Measurements from ENCODE around the gene DNAJB8.
A peak's percentile ranks its signal among the peaks of the same experiment; 100 is the strongest.

The DNAJB8 gene

DNA sequence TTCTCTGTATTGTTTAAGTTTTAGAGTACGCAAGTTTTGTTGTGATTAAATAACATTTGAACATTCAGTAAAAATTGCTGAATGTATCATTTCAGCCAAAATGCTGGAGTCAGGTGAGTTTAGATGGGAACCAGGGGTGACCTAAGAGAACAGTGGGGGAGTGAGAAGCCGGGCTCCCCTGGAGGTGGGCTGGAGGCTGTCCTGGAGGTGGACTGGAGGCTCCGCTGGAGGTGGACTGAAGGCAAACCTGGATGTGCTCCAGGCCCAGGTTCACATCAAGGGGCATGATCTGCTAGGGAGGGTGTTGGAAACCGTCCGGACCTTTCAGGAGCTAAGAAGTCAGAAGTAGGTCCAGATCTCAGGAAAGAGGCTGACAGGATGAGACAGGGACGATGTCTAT is 23.7 kb downstream of the DNAJB8 start:
- DNase-seq, result no peak

DNA sequence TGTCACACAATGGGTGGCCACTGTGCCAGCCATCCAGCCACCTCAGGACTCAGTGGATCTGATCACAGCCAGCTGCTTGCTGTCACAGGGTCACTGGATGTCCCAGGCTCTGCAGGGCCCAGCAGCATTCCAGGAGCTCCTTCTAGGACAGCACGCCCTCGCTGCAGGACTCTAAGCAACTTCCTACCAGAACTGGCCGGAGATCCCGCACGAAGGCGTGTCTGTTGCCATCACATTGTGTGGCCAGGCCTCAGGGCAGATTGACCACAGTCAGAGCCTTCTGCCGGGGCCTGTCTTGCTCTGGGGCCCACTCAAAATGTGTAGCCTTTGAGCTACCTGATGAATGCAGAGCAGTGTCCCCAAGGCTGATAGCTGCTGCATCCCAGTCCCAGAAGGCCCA is 24.6 kb downstream of the DNAJB8 start:
- no peak for DNase-seq

DNA sequence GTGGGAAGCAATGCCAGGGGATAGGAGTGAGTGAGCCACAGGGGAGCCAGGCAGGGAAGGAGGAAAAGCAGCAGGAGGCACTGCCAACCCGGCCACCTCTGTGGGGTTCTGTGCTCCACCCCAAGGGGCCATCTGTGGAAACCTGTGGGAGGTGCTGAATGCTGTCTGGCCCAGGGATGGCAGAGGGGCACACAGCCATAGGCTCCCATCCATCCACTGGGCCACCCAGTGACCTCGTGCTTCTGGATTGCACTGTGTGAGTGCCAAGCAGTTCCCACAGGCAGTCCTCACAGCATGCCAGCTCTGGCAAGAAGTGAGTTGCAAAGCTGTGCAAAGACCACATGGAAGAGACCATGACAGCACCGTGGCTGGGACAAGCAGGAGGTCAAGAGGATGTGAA is 27.5 kb downstream of the DNAJB8 start:
- no peak for DNase-seq

DNA sequence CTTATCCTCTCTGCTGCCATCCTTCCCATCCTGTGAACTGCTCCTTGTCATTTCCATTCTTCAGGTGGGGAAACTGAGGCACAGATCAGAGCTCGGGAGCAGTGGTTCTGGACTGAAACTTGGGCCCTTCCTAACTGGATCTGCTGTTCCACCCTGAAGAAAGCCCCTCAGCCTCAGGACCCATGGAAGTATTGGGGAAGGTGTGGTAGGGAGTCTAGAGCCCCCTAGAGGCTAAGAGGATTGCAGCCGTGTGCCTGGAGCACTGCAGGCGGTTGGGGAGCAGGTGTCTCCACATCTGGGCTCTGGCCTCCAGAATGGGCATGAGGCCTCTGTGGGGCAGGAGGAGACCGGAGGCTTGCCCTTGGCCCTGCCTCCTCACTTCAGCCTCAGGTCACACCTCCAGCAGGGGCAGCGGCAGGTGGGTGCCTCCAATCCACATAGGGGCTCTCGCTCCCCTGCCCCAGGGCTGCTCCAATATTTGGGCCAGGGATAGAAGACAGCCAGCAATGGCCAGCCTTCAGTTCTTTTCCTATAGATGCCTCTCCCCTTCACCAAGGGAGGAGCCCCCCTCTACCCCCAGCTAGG is 28.1 kb downstream of the DNAJB8 start:
- DNase-seq, result no peak

DNA sequence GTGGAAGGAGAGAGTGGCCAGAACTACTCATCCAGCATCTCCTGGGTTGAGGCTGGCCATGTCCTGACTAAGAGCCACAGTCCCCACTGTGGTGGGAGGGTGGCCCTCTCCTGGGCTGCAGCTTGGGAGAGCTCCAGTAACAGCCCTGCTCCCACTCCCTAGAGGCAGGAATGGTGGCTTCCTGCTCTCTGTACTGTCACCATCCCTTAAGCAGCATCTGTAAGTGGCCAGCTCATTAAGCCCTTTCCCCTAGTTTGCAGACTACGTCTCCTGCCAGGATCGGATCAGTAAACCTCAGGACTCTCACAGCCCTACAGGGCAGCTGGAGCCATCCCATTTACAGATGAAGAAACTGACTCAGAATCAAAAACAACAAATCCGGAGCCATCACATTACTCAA is 30.5 kb downstream of the DNAJB8 start:
- DNase-seq, result no peak

DNA sequence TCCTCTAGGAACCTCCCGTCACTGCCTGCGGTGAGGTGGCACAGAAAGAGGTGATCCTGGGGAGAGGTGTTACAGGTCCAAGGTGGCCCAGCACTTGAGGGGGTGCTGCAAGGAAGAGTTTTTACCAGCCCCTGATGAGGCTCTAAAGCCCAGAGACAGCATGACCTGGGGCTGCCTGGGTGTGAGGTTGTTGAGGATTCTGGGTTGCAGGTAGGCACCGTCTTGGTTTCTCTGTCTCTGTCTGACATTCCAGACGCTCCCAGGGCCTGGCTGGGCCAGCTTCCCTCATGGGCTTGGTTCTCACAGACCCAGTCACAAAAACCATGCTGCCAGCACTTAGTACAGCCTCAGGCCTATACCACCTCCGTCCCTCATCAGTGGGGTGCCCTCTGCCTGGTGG is 31.1 kb downstream of the DNAJB8 start:
- DNase-seq, result no peak

DNA sequence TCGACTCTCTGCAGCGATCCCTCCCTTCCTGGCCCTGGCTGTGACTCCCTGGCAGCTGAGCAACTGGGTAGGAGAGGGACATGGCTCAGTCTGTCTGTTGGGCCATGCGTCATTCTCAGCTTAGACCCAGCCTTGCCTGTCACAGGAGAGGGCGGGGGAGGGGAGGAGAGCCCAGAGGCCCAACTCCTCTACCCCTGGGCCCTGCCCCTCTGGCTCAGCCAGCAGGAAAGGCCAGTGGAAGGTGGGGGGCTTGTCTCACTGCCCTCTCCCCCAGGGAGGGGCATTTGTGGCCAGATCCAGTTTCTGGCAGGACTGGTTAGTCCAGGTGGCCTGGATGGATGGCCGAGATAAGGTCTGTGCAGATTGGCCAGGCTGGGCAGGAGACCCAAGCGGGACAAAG is 31.6 kb downstream of the DNAJB8 start:
- no peak for DNase-seq

DNA sequence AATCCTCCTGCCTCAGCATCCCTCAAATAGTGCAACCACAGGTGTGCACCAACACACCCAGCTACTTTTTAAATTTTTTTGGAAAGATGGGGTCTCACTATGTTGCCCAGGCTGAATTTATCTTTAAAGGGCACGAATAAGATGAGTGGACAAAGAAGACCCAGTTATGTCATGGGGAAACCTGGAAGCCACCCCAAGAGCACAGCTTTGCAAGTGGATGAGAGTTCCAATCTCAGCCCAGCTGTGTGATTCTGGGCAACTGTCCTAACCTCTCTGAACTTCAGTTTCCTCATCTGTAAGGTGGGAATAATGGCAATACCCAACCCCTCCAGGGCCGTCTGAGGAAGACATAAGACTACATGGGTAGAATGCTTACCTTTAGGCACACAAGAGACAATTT is 32.2 kb downstream of the DNAJB8 start:
- DNase-seq, result no peak

DNA sequence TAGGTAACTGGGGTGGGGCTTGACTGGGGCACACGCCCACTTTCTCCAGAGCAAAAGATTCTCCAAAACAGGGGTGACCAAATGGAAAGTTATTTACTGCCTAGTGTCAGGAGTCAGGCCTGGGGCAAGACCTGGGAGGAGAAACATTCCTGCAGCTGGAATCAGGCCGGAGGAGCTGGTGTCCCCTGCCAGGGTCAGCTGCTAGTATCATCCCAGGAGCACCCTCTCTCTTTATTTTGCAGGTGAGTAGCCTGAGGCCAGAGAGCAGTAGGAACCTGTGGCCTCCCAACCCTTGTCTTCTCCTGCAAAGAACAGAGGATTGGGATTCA is 32.9 kb downstream of the DNAJB8 start:
- DNase-seq, result no peak

DNA sequence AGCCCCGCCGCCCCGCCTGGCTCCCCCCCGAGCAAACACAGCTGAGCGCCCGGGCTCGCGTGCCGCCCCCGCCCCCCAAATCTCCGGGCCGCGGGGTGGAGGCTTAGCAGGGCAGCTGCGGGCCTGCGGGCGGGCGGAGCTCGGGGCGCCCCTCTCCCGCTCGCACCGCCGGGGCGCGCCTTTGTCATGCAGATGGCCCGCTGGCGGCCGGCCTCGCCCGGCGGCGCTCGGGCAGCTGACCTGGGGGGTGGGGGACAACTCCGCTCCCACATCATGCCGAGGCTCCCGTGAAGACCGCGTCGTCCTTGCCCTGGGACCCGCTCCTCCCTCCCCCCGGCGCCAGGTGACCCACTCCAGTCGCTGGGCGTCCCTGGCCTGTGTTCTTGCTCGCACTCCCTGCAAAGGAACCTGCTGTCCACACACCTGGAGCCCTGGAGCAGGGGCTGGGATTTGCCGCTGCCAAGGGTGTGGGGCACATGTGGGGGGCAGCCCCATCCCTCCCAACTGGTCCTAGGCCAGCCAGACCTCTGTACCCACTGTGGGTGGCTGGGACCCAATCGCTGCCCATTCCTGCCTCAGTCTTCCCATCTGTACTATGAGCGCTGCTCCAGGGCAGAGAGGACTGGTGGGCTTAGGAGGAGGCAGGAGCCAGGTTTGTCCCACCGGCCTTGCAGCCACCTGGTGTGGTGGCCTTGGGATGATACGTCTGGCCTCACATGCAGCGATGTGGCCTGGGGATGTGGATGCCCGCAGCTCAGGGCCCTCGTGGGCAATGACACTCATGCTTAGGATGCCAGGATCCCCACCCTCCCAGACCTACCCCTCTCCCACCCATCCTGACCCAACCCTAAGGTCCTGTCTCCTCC is 33.5 kb downstream of the DNAJB8 start:
- no peak for DNase-seq

DNA sequence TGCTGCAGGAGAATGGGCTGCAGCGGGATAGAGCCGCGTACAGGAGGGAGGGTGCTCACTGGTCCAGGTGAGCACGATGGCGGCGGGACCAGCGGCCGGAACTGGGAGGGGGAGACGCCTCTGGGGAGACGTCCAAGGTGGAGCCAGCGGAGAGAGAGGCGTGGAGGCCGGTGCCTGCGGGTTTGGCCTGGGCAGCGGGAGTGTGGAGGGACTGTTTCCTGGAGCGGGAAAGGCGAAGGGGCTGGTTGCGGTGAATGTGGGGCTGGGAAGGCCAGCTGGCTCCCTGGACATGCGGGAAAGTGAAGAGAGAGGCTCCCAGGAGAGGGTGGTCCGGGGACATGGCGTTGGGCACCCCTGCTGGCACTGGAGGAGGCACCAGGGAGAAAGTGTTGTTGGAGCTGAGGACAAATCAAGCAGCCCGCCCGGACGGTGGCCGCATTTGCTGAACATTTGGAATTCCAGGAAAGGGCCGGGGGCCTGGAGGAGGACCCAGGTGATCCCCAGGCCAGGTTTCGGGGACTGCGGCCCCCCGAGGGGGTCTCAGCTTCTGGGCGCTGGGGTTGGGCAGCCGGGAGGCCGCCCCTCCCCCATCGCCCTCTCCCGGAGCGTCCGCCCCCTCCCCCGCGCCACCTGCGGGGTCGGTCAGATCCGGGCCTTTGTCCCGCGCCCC is 34.3 kb downstream of the DNAJB8 start:
- no peak for DNase-seq

DNA sequence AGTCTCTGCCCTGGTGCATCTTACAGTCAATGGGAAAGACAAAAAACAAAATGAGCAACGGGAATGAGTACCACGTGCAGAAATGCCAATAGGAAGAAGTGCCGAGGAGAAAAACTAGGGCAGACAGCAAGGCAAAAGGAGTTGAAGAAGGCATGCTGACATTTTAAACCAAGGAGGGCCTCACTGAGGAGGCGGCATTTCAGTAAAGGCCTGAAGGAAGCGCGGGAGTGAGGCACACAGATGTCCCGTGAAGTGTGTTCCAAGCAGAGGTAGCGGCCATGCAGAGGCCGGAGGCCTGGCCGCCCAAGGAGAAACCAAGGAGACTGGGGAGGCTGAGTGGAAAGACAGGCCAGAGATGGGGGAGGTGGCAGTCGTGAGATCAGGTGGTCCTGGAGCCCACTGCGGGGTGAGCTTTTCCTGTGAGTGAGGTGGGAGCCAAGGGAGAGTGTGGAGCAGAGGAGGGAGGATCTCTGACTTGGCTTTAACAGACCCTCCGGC is 34.8 kb downstream of the DNAJB8 start:
- no peak for DNase-seq

DNA sequence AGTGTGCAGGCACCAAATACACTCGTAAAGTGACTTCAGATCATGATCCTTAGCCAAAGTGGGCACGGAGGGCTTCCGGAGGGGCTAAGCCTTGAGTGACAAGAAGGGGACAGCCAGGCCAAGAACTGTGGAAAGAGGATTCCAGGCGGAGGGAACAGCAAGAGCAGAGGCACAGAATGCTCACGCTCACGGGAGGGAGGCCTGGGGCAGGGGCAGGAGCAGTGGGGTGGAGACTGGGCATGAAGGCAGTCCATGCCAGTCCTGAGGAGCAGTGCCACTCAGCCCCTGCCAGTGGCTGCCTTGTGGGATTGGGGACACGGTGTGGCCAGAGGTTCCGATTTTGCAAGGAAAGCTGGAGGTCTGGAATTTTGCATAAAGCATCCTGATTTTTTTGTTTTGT is 36.0 kb downstream of the DNAJB8 start:
- no peak for DNase-seq

DNA sequence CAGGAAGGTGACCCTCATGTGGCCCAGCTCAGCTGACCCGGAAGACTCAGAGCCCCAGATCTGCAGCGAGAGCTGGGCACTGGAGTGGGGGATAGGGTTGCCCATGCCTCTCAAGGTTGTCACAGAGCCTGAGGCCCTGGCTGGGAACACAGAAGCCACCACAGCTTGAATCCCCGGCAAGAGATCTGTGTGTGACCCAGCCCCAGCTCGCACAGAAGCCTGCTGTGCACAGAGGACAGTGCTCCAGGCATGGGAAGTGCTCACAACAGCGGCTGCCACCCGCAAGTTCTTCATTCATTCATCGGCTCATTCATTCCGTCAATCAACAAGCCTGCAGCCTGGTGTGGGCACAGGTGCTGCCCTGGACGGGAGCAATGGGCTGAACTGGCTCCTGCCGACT is 36.4 kb downstream of the DNAJB8 start:
- DNase-seq, result no peak

DNA sequence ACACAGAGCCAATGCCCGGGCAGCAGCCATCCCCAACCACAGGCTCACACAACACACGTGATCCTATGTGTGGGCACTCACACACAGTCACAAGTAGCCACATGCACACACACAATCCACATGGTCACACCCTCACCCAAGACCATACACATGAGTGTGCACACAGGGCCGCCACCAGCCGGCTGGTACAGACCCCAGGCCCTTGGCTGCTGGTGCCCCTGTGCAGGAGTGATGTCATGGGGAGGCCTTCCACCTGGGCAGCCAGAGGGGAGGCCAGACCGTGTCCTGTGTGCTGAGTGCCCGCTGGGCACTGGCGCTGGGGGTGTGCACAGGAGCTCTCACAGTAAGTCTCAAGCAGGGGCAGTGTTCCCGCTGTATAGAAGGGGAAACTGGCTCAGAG is 36.9 kb downstream of the DNAJB8 start:
- no peak for DNase-seq

DNA sequence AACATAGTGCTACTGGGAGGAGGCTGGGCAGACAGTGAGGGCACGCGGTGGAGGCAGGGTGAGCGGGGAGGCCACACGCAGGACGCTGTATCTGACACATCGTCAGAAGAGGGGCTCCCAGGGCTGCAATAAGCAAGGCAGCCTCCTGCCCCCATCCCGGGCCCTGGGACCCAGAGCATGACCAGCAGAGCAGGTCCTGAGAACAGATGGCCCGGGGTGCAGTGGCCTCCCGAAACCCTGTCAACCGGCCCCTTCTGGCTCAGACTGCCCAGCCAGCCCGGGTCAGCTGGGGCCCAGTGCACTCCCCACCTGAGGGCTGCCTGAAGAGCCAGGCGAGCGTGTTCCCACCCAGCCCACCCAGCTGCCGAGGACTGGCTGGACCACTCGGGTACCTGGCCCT is 37.4 kb downstream of the DNAJB8 start:
- DNase-seq, result no peak

DNA sequence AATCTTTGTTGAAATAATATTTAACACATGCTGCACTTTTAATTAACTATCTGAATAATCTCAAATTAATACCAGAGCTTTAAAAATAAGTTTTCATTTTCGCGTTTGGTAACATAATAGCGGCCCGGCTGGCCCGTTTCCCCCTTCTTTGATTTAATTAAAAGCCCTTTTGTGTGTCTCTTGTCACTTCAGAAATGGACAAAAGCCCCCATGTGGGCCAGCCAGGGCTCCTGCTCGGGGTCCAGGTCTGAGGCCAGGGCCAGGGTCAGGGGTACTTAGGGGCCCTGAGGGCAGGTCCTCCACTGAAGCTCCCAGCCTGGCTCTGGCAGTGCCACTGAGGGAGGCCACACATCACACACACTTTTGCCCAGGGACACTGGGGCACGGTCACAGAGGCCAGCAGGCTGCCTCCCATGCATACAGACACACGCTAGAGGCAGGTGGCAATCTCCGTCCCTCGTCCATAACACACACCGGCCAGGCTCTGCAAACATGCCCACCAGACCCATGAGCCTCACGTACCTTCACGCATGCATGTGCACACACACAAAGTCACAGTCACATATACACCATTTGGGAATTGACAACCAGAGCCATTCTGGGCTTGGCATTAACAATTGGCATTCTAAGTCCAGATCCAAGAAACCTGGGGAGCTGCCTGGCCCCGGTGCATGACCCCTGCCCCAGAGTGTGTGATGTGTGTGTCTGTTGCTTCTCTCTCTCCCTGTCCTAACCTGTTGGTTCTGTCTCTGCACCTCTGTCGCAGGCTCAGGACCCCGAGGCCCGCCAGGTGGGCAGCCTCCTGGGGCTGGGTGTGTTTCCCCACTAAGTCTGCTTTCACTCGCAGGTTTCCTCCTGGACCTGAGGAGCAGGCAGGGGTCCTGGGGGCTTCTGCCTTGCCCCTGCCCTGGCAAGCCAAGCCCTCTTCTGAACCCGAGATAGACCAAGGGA is 38.5 kb downstream of the DNAJB8 start:
- DNase-seq, result no peak

DNA sequence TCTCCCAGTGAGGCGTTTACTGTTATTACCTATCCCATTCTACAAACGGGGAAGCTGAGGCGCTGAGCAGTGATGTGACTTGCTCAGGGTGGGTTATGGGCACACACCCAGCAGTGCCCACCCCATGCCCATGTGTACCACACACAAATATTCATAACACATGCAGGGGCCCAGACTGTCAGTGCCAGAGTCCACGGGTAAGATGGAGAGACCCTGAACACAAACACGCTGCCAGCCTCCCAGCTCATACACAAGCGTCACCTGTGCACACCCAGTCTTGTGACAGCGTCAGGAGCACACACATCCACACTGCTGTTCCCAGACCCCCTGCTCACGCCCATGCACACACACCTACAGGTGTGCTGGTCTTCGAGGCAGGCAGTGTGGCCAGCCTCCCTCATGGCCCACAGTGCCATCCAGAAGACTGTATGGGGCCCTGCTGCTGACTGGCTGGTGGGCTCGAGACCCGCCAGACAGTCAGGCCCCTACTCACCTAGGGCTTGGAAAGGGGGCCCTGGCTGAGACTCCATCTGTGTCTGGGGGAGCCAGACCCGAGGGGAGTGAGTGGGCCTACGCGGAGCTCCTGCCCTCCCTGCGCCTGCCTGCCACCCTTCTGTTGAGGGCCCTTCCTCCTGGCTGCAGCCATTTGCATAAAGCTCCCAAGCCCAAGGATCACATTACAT is 39.4 kb downstream of the DNAJB8 start:
- no peak for DNase-seq

DNA sequence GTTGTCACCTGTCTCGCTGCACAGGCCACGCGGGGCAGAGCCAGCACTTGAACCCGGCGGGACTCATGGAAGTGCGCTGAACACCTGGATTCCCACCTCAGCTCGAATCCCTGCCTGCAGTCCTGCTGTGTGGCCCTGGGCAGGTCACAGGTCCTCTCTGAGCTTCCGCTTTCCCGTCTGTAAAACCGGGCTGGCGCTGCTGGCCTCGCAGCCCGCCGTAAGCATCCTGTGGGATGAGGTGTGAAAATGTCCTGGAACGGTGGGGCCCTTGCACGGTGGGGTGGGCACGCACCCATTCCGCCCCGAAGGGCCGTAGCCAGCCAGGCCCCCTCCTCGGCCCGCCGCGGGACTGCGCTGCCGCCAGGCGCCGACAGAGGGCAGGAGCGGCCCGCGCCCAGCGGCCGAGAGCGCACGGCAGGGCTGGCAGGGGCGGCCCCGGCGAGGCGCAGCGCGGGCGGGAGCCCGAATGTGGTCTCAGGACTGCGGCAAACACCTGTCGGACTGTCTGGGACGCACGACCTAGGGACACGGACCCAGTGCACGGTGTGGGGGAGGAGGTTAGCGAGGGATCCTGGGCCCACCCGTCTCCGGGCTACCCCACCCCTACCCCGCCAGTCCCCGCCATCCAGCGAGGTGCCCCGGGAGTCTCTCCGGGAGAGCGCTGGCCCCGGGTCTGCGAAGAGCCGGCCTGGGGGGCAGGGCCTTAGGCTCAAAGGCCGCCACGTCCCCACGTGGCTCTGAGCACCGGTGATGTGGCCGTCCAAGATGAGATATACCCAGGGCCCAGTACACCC is 40.4 kb downstream of the DNAJB8 start:
- DNase-seq, result peak; percentile 61

DNA sequence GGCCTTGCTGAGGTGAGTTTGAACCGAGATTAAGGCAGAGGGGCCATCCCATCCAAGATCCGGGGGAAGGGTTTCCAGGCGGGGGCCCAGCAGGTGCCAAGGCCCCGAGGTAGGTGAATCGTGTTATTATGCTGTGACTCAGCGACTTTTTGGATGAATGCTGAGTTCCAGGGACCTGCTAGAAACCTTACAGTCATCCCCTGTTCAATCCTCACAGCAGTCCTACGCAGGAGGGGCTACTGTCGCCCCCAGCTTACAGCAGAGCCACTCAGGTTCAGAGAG is 40.9 kb downstream of the DNAJB8 start:
- DNase-seq, result no peak

DNA sequence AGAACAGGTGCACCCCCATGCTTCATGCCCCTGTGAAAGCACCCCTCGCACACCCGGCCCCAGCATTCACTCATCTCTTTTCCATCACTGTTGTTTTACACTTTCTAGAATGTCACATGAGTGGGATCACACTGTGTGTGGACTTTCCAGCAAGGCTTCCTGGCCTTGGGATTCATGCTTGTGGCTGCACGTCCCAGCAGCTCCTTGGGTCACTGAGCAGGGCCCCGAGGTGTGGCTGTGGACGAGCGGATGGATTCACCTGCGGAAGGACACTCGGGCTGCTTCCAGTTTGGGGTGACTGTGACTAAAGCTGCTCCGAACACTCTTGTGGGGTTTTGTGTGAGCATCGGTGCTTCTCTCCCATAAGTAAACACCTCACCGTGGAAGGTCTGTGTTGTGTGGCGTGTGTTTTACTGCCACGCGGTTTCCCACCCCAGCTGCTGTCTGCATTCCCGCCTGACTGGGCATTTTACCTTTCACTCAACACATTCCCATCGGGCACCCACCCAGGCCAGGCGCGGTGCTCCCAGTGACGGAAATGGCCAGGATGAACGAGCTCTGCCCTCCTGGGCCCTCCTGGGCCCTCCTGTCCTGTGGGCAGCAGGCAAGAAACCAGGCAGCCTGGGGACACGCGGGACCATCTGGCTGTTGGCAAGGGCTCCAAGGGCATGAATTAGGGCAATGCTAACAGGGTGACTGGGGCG is 41.4 kb downstream of the DNAJB8 start:
- DNase-seq, result no peak
